ENCODE data around the gene UGT1A9.

UGT1A9 gene

DNA sequence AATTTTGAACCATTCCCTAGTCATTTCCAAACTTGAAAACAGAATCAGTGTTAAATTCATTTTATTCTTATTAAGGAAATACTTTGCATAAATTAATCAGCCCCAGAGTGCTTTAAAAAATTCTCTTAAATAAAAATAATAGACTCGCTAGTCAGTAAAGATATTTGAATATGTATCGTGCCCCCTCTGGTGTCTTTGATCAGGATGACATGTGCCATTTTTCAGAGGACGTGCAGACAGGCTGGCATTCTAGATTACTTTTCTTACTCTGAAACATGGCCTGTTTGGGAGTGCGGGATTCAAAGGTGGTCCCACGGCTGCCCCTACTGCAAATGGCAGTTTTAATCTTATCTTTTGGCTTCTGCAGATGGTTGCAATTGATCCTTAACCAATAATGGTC is 100.9 kb downstream of the UGT1A9 start:
- Histone ChIP-seq H3K36me3 (no peaks in the 10 kb centered on the region), H3K27ac (no peak overlapping the region), H3K4me3 (ENCODE audit: low read depth, low read length) (no peak overlapping the region), H3K27me3 (ENCODE audit: insufficient read depth, low read depth, severe bottlenecking) (no peaks in the 10 kb centered on the region), H3K9me3 (ENCODE audit: severe bottlenecking) (peaks cover 2% of the 10 kb centered on the region)
- no peak for DNase-seq
- TF ChIP-seq, protein P1, sequence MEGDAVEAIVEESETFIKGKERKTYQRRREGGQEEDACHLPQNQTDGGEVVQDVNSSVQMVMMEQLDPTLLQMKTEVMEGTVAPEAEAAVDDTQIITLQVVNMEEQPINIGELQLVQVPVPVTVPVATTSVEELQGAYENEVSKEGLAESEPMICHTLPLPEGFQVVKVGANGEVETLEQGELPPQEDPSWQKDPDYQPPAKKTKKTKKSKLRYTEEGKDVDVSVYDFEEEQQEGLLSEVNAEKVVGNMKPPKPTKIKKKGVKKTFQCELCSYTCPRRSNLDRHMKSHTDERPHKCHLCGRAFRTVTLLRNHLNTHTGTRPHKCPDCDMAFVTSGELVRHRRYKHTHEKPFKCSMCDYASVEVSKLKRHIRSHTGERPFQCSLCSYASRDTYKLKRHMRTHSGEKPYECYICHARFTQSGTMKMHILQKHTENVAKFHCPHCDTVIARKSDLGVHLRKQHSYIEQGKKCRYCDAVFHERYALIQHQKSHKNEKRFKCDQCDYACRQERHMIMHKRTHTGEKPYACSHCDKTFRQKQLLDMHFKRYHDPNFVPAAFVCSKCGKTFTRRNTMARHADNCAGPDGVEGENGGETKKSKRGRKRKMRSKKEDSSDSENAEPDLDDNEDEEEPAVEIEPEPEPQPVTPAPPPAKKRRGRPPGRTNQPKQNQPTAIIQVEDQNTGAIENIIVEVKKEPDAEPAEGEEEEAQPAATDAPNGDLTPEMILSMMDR (IDR thresholded peaks at IDR 0.05; ENCODE audit: low read depth, low read length) = no peak

GRCh38 chr2:233773854-233774253 is 102.2 kb downstream of the UGT1A9 start:
- Histone ChIP-seq H3K36me3 (no peaks in the 10 kb centered on the region), H3K4me3 (ENCODE audit: low read depth, low read length) (no peak overlapping the region), H3K27ac (no peak overlapping the region), H3K27me3 (ENCODE audit: insufficient read depth, low read depth, severe bottlenecking) (no peaks in the 10 kb centered on the region), H3K9me3 (ENCODE audit: severe bottlenecking) (peaks cover 2% of the 10 kb centered on the region)
- TF ChIP-seq, protein P1 (IDR thresholded peaks at IDR 0.05; ENCODE audit: low read depth, low read length) = no peak
- no peak for DNase-seq

GRCh38 chr2:233775414-233775813 is 103.7 kb downstream of the UGT1A9 start:
- H3K9me3 ChIP-seq (ENCODE audit: severe bottlenecking) = peaks cover 2% of the 10 kb centered on the region
- H3K36me3 ChIP-seq = no peaks in the 10 kb centered on the region
- TF ChIP-seq, protein P1 (IDR thresholded peaks at IDR 0.05; ENCODE audit: low read depth, low read length) = no peak
- H3K27ac ChIP-seq = no peak overlapping the region
- H3K27me3 ChIP-seq (ENCODE audit: insufficient read depth, low read depth, severe bottlenecking) = no peaks in the 10 kb centered on the region
- no peak for DNase-seq
- H3K4me3 ChIP-seq (ENCODE audit: low read depth, low read length) = no peak overlapping the region

DNA sequence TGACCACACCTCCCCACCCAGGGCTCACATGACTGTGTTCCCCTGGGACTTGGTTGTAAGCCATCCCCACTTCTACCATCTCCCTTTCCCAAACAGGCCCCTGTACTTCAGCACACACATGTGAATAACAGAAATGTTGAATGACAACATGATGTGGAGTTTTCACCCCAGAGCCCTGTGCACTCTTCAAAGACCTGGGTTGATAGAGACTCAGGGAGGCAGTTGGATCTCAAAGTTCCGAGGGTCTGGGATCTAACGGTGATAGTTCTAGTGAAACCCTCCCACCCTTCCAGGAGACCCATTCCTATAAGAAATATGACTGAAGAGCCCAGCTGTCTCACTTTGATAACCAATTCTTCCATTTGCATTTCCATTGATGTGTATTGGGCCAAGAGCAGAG is 106.3 kb downstream of the UGT1A9 start, which contains the start of gene MROH2A:
Gene MROH2A (plus strand): TSS at position 301 of the 400 bp plus-strand sequence. CDS start 1,029 bp downstream, outside the sequence.
- no peaks in the 10 kb centered on the region for H3K36me3 ChIP-seq
- H3K27ac ChIP-seq = no peak within 1 kb of the TSS
- H3K27me3 ChIP-seq (ENCODE audit: insufficient read depth, low read depth, severe bottlenecking) = no peaks in the 10 kb centered on the region
- DNase-seq = no peak
- H3K4me3 ChIP-seq (ENCODE audit: low read depth, low read length) = no peak within 1 kb of the TSS
- TF ChIP-seq, protein P1 (IDR thresholded peaks at IDR 0.05; ENCODE audit: low read depth, low read length) = no peak
- H3K9me3 ChIP-seq (ENCODE audit: severe bottlenecking) = peaks cover 2% of the 10 kb centered on the region

- no peak for DNase-seq
- TF ChIP-seq, protein P1 (IDR thresholded peaks at IDR 0.05; ENCODE audit: low read depth, low read length) = no peak
- Histone ChIP-seq H3K4me3 (ENCODE audit: low read depth, low read length) (no peak overlapping the region), H3K9me3 (ENCODE audit: severe bottlenecking) (peaks cover 2% of the 10 kb centered on the region), H3K36me3 (no peaks in the 10 kb centered on the region), H3K27ac (no peak overlapping the region), H3K27me3 (ENCODE audit: insufficient read depth, low read depth, severe bottlenecking) (no peaks in the 10 kb centered on the region)
Observed at GRCh38 chr2:233779722-233780121, 108.0 kb downstream of the UGT1A9 start.

GRCh38 chr2:233780771-233781170 is 109.1 kb downstream of the UGT1A9 start:
- DNase-seq = no peak
- H3K27me3 ChIP-seq (ENCODE audit: insufficient read depth, low read depth, severe bottlenecking) = no peaks in the 10 kb centered on the region
- H3K9me3 ChIP-seq (ENCODE audit: severe bottlenecking) = peaks cover 2% of the 10 kb centered on the region
- no peak overlapping the region for H3K27ac ChIP-seq
- H3K36me3 ChIP-seq = no peaks in the 10 kb centered on the region
- no peak overlapping the region for H3K4me3 ChIP-seq (ENCODE audit: low read depth, low read length)
- TF ChIP-seq, protein P1 (IDR thresholded peaks at IDR 0.05; ENCODE audit: low read depth, low read length) = no peak
